Pancreas (tissue), 10 donors: ENCODE measurements around the gene ASS1. TPM values are rescaled to one million over a fixed set of nuclear protein-coding genes. Genes with fewer than 3 reads are reported as not detected.

ENCODE experiments used
- ATAC-seq, 4 donors: fragments of 200-7000 bp; cut with Tn5 transposase; one replicate each; pipeline versions ENCODE4 v1.8.0 to v1.9.1; 2020; ENCODE audit warnings: mild to moderate bottlenecking in 4 of 4, moderate library complexity in 4 of 4
- DNase-seq, 6 donors: peaks; one replicate each; pipeline ENCODE4 v3.0.0-alpha.2; 2020
- FAIRE-seq: peaks from 2 replicates; lab custom pipeline; 2012; peaks lifted over from hg19 to GRCh38; lab: Jason Lieb, UNC
- H3K27ac ChIP-seq, 4 donors: fragments of 200-600 bp; sonication (generic); 1 replicate in 3 of 4; 2 replicates in 1 of 4; pipeline versions ENCODE4 v1.5.0 to v1.8.0; 2020
- H3K27me3 ChIP-seq, 4 donors: fragments of 200-600 bp; one replicate each; pipeline ENCODE4 v1.8.0; 2021
- H3K36me3 ChIP-seq, 3 donors: fragments of 200-600 bp; sonication (generic) in 1 of 3; one replicate each; pipeline versions ENCODE4 v1.5.0 to v1.8.0; 2020 to 2021
- H3K4me1 ChIP-seq, 3 donors: fragments of 200-600 bp; one replicate each; pipeline ENCODE4 v1.8.0; 2021
- H3K4me3 ChIP-seq, 4 donors: fragments of 200-600 bp; sonication (generic) in 2 of 4; one replicate each; pipeline versions ENCODE4 v1.5.0 to v1.8.0; 2020 to 2021
- H3K9me3 ChIP-seq, 4 donors: fragments of 200-600 bp; one replicate each; pipeline ENCODE4 v1.8.0; 2021
- whole genome bisulfite sequencing, 2 donors: extraction: QIAGEN DNeasy Blood & Tissue Kit; methylation state at CpG; one replicate each; pipeline ENCODE4 v1.1.7; 2013; 5-methylcytosine and 5-hydroxymethylcytosine counted together
- intact Hi-C, 3 donors: fragments of 100-400 bp; cut with DNase I; formaldehyde crosslinking; loops; one replicate each; pipeline versions ENCODE4 v1.11.1 to v1.14.2; 2022
- polyA plus RNA-seq, 2 donors: library from polyadenylated mRNA; stranded (reverse); fragments of 200-250 nt; gene quantifications; one replicate each; pipeline ENCODE4 v1.2.3, GENCODE V29; 2013
- total RNA-seq, 6 donors: library from RNA; stranded (reverse); fragmentation: NEBNext Ultra II Directional in 4 of 6; extraction: Animal tissue kit (Norgen Biotek cat#: 25700) in 4 of 6; gene quantifications; one replicate each; pipeline versions ENCODE4 v1.2.1 to v1.2.4, GENCODE V29; 2021 to 2023
- TF ChIP-seq, protein P1 (sequence below), 4 donors: fragments of 200-600 bp; sonication (generic) in 3 of 4; IDR thresholded peaks; one replicate each; pipeline versions ENCODE4 v1.5.0 to v1.8.0; 2021; ENCODE audit warnings: antibody characterized with exemption in 4 of 4
- donor health status: healthy with polysubstance abuse.
- donor health status: DM: no; HTN: no; CAD: no; lungs with moderate emphysema.
- donor health status: DM: no; HTN: no; CAD: no.
- donor health status: control.
- donor health status: control.
- donor health status: Bipolar disorder and iron deficiency.
- donor health status: DM: yes; HTN: yes; CAD: no.
- donor health status: DM: no; HTN: no; CAD: no.
- donor health status: DM: no; HTN: no; CAD: no.
- donor health status: DM: yes; HTN: yes; CAD: no.

ASS1 gene
- total and polyA plus RNA-seq, 8 donors, result 19.3 to 71.4 (median 27.1) TPM

DNA sequence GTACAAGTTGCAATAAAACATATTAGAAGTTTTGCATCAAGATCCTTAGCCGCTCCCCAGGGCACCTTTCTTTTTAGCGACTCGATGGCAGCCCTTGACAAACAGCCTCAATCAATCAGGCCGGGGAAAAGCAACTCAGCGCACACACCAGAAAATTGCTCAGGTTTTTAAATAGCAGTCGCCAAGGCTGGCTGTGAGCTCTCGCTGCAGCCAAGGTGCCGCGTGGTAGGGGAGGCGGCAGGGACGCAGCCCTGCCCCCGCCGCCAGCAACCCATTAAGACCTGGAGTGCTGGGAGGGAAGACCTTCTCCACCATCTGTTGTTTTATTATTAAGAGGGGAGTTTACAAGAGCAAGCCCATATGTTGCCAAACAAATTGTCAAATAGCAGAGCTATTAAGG lies 22.6 kb downstream of the ASS1 start:
- H3K9me3 ChIP-seq, result no peaks in the 10 kb centered on the region
- WGBS, 2 donors, result 83 to 84% methylated on average over 13 of the region's 13 CpGs
- FAIRE-seq, result no peak
- intact Hi-C loops, result no loop called here
- no peaks in the 10 kb centered on the region for H3K4me1 ChIP-seq
- peak in 2 of 4 donors; percentile 57 to 71 for ATAC-seq
- H3K4me3 ChIP-seq, result no peak overlapping the region
- TF ChIP-seq, protein P1, sequence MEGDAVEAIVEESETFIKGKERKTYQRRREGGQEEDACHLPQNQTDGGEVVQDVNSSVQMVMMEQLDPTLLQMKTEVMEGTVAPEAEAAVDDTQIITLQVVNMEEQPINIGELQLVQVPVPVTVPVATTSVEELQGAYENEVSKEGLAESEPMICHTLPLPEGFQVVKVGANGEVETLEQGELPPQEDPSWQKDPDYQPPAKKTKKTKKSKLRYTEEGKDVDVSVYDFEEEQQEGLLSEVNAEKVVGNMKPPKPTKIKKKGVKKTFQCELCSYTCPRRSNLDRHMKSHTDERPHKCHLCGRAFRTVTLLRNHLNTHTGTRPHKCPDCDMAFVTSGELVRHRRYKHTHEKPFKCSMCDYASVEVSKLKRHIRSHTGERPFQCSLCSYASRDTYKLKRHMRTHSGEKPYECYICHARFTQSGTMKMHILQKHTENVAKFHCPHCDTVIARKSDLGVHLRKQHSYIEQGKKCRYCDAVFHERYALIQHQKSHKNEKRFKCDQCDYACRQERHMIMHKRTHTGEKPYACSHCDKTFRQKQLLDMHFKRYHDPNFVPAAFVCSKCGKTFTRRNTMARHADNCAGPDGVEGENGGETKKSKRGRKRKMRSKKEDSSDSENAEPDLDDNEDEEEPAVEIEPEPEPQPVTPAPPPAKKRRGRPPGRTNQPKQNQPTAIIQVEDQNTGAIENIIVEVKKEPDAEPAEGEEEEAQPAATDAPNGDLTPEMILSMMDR (IDR thresholded peaks at IDR 0.05), result no peak
- DNase-seq, result no peak
- no peaks in the 10 kb centered on the region for H3K27me3 ChIP-seq
- no peaks in the 10 kb centered on the region for H3K36me3 ChIP-seq
- no peak overlapping the region for H3K27ac ChIP-seq

DNA sequence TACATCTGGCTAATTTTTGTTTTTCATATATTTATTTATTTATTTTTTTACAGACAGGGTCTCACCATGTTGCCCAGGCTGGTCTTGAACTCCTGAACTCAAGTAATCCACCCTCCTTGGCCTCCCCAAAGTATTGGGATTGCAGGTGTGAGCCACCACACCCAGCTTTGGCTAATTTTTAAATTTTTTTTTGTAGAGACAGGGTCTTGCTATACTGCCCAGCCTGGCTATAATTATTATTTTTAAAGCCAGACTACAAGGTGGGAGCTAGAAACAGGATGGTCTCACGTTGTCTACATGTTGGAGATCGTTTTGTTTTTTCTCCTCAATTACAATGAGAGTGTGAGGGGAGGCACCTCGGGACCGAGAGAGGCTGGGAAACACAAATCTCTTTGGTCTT lies 23.8 kb downstream of the ASS1 start:
- TF ChIP-seq, protein P1 (IDR thresholded peaks at IDR 0.05), result no peak
- no peaks in the 10 kb centered on the region for H3K4me1 ChIP-seq
- ATAC-seq, result no peak
- no peaks in the 10 kb centered on the region for H3K9me3 ChIP-seq
- FAIRE-seq, result no peak
- 77 to 85% methylated on average over 4 of the region's 4 CpGs for WGBS, 2 donors
- intact Hi-C loops, result no loop called here
- H3K4me3 ChIP-seq, result no peak overlapping the region
- H3K36me3 ChIP-seq, result no peaks in the 10 kb centered on the region
- H3K27ac ChIP-seq, result no peak overlapping the region
- H3K27me3 ChIP-seq, result no peaks in the 10 kb centered on the region
- no peak for DNase-seq

DNA sequence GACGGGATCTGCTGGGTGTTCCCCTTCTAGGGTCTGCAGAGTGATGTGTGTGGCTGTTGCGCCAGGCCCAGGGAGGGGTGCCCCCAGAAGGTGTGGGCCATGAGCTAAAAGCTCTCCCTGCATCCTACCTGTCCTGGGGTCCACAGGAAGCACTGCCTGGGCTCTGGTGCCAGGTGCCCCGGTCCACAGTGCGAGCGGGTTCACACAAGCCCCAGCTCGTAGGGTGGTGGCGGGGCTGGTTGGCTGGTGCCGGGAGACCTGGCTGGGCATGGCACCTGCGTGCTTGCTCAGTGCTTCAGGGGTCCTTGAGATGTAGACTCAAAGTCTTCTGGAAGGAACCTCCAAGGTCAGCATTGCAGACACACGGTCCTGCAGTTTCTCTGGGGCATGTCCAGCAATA lies 25.5 kb downstream of the ASS1 start:
- Histone ChIP-seq H3K27ac (no peak overlapping the region), H3K9me3 (no peaks in the 10 kb centered on the region), H3K4me3 (no peak overlapping the region), H3K36me3 (no peaks in the 10 kb centered on the region), H3K4me1 (no peaks in the 10 kb centered on the region), H3K27me3 (no peaks in the 10 kb centered on the region)
- DNase-seq (no peak), FAIRE-seq (no peak), ATAC-seq (no peak)
- TF ChIP-seq, protein P1 (IDR thresholded peaks at IDR 0.05), result no peak
- intact Hi-C loops, result loop anchor here in 1 of 3 donors (10.0 kb wide), 1 partner anchor 205 kb away; no protein-coding TSS in a partner anchor
- 90 to 94% methylated on average over 10 of the region's 10 CpGs for WGBS, 2 donors

DNA sequence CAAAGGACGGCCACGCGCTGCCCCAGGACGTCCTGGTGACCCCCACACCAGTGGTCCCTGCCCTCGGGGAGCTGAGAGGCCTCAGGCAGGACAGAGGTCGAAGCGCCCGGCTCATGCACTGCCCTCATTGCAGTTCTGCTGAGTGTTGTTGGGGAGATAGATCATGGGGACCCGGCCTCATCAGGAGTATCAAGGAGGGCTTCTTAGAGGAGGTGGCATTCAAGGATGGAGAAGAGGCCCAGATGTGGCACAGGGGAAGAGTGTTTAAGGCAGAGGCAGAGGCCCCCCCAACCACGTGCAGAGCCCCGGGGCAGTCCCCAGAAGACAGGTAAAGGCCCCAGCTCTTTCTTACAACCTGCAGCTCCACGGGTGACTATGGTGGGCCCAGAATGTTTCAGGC lies 26.2 kb downstream of the ASS1 start:
- no peak for DNase-seq
- no peak overlapping the region for H3K27ac ChIP-seq
- WGBS, 2 donors, result 89 to 90% methylated on average over 12 of the region's 12 CpGs
- no peaks in the 10 kb centered on the region for H3K4me1 ChIP-seq
- intact Hi-C loops, result loop anchor here in 1 of 3 donors (10.0 kb wide), 1 partner anchor 204 kb away; no protein-coding TSS in a partner anchor
- no peaks in the 10 kb centered on the region for H3K27me3 ChIP-seq
- no peak for ATAC-seq
- no peaks in the 10 kb centered on the region for H3K36me3 ChIP-seq
- FAIRE-seq, result no peak
- H3K9me3 ChIP-seq, result no peaks in the 10 kb centered on the region
- H3K4me3 ChIP-seq, result no peak overlapping the region
- TF ChIP-seq, protein P1 (IDR thresholded peaks at IDR 0.05), result no peak

DNA sequence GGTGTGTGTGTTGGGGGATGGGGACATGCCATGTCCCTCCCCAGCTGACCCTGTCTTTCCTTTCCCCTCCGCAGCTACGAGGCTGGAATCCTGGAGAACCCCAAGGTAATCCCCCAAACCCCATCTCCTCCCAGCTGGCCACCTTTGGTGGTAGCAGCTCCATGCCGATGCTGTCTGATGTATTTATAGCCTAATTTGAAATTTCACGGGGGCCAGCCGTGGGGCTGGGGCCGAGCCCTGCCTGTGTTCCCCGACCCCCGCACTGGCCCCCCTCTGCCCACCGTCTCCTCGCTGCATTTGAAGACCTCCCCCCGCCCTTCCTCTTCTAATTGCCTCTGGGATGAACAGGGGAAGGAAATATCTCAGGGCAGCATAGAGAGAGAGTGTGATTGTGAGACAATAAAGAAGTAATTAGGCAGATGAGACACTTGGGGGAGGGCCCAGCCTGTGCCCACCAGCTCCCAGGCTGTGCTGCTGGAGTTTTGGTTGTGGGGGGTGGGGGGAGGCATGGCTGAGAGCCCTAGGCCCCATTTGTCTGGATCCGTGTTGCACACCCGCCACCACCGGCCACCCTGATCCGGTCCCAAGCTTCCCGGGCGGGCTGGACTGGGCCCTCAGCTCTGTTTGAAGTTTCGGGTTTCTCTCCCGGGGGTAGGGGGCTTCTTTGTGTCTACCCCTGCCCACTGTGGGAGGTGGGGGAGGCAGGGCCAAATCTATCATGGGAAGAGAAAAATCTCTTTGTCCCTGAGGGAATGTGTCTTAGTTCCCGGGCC lies 26.8 kb downstream of the ASS1 start:
- WGBS, 2 donors, result 81 to 87% methylated on average over 20 of the region's 20 CpGs
- no peak for FAIRE-seq
- DNase-seq, result no peak
- TF ChIP-seq, protein P1 (IDR thresholded peaks at IDR 0.05), result no peak
- H3K4me1 ChIP-seq, result no peaks in the 10 kb centered on the region
- H3K27me3 ChIP-seq, result no peaks in the 10 kb centered on the region
- no peak for ATAC-seq
- intact Hi-C loops, result loop anchor here in 1 of 3 donors (10.0 kb wide), 1 partner anchor 203 kb away; no protein-coding TSS in a partner anchor
- no peaks in the 10 kb centered on the region for H3K36me3 ChIP-seq
- no peaks in the 10 kb centered on the region for H3K9me3 ChIP-seq
- H3K4me3 ChIP-seq, result no peak overlapping the region
- no peak overlapping the region for H3K27ac ChIP-seq
